ENCODE measurements around the gene ARMH3.

DNA sequence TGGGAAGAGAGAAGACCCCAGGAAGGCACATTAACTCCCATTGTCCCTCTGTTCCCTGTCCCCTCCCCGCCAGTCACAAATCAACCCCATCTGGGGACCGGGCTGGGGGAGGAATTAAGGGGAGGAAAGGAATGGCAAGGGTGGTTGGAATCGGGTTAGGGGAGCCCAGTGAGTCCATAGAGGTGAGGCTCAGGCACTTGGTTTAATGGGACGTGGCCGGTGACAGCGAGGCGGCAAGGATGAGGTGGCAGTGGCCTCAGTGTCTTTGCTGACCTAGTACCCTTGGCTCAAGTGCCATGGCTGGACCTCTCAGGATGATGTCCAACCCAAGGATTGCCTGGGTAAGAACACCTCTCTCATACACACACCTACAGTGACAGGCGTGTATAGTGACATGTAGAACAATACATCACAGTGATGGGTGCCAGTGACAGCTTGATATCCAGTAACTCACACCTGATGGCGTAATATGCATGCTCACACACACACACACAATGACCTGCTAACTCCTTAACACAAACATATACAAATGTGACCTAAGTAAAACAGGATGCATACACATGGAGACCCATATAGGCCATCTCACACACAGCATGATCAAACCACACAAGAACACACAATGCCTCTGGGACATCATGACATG, 224.7 kb downstream of the ARMH3 start:
- TF ChIP-seq, protein P1, sequence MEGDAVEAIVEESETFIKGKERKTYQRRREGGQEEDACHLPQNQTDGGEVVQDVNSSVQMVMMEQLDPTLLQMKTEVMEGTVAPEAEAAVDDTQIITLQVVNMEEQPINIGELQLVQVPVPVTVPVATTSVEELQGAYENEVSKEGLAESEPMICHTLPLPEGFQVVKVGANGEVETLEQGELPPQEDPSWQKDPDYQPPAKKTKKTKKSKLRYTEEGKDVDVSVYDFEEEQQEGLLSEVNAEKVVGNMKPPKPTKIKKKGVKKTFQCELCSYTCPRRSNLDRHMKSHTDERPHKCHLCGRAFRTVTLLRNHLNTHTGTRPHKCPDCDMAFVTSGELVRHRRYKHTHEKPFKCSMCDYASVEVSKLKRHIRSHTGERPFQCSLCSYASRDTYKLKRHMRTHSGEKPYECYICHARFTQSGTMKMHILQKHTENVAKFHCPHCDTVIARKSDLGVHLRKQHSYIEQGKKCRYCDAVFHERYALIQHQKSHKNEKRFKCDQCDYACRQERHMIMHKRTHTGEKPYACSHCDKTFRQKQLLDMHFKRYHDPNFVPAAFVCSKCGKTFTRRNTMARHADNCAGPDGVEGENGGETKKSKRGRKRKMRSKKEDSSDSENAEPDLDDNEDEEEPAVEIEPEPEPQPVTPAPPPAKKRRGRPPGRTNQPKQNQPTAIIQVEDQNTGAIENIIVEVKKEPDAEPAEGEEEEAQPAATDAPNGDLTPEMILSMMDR (IDR thresholded peaks at IDR 0.05; ENCODE audit: low read depth, low read length, poor library complexity, severe bottlenecking): no peak
- TF ChIP-seq EZH2phosphoT487 (IDR thresholded peaks at IDR 0.05; ENCODE audit: borderline replicate concordance, low read length): no peak

All from DOHH2 (cell line).